Measurements from ENCODE around the gene GMPPB. TPM values are rescaled to one million over a fixed set of nuclear protein-coding genes. Genes with fewer than 3 reads are reported as not detected.

GMPPB gene
- total RNA-seq, 1 donor from 2014 or later = 21.2 TPM

DNA sequence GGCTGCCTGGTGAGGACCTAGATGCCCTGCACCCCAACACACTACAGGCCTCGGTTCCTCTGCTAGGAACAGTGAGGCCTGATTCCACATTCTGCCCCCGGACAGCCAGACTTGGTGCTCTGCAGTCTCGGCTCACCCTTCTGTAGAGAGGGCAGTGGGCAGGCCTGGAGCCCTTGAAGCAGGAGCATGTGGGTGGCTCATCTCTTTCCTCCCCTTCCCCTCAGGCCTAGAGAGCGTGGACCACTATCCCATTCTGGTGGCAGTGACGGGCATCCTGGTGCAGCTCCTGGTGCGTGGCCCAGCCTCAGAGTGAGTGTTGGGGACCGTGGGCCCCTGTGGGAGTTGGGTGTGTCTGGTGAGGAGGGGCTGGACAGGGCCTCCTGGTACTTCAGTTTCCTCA lies 7.6 kb downstream of the GMPPB start:
- peaks cover 16% of the 10 kb centered on the region for H3K9me3 Mint-ChIP-seq (ENCODE audit: unreplicated experiment)
- H3K4me1 Mint-ChIP-seq (ENCODE audit: low read depth, unreplicated experiment) = peaks cover 9% of the 10 kb centered on the region
- H3K36me3 Mint-ChIP-seq (ENCODE audit: unreplicated experiment) = no peaks in the 10 kb centered on the region
- H3K27me3 Mint-ChIP-seq (ENCODE audit: unreplicated experiment) = peaks cover 24% of the 10 kb centered on the region
- no peak overlapping the region for H3K27ac Mint-ChIP-seq (ENCODE audit: unreplicated experiment)
- TF ChIP-seq, protein P1, sequence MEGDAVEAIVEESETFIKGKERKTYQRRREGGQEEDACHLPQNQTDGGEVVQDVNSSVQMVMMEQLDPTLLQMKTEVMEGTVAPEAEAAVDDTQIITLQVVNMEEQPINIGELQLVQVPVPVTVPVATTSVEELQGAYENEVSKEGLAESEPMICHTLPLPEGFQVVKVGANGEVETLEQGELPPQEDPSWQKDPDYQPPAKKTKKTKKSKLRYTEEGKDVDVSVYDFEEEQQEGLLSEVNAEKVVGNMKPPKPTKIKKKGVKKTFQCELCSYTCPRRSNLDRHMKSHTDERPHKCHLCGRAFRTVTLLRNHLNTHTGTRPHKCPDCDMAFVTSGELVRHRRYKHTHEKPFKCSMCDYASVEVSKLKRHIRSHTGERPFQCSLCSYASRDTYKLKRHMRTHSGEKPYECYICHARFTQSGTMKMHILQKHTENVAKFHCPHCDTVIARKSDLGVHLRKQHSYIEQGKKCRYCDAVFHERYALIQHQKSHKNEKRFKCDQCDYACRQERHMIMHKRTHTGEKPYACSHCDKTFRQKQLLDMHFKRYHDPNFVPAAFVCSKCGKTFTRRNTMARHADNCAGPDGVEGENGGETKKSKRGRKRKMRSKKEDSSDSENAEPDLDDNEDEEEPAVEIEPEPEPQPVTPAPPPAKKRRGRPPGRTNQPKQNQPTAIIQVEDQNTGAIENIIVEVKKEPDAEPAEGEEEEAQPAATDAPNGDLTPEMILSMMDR (IDR thresholded peaks at IDR 0.05; ENCODE audit: partially characterized antibody, unreplicated experiment) = no peak
- no peak overlapping the region for H3K4me3 Mint-ChIP-seq (ENCODE audit: unreplicated experiment)
- no peak for DNase-seq

DNA sequence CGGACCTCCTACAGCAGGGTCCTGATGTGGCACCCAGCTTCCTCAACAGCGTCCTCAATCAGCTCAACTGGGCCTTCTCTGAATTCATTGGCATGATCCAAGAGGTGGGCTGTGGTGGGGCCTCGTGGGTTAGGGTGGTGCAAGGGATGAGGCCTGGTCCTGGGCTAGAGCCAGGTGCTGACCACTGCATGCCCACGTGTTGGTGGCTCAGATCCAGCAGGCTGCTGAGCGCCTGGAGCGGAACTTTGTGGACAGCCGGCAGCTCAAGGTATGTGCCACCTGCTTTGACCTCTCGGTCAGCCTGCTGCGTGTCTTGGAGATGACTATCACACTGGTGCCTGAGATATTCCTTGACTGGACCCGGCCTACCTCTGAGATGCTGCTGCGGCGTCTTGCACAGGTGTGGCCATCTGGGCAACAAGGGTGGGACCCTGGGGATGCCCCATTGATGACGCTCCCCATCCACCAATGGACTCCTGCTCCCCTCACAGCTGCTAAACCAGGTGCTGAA lies 8.1 kb downstream of the GMPPB start:
- Mint-ChIP-seq H3K9me3 (ENCODE audit: unreplicated experiment) (peaks cover 11% of the 10 kb centered on the region), H3K4me1 (ENCODE audit: low read depth, unreplicated experiment) (peaks cover 9% of the 10 kb centered on the region), H3K36me3 (ENCODE audit: unreplicated experiment) (no peaks in the 10 kb centered on the region), H3K27me3 (ENCODE audit: unreplicated experiment) (peaks cover 20% of the 10 kb centered on the region), H3K4me3 (ENCODE audit: unreplicated experiment) (no peak overlapping the region), H3K27ac (ENCODE audit: unreplicated experiment) (no peak overlapping the region)
- no peak for DNase-seq
- TF ChIP-seq, protein P1 (IDR thresholded peaks at IDR 0.05; ENCODE audit: partially characterized antibody, unreplicated experiment) = no peak

DNA sequence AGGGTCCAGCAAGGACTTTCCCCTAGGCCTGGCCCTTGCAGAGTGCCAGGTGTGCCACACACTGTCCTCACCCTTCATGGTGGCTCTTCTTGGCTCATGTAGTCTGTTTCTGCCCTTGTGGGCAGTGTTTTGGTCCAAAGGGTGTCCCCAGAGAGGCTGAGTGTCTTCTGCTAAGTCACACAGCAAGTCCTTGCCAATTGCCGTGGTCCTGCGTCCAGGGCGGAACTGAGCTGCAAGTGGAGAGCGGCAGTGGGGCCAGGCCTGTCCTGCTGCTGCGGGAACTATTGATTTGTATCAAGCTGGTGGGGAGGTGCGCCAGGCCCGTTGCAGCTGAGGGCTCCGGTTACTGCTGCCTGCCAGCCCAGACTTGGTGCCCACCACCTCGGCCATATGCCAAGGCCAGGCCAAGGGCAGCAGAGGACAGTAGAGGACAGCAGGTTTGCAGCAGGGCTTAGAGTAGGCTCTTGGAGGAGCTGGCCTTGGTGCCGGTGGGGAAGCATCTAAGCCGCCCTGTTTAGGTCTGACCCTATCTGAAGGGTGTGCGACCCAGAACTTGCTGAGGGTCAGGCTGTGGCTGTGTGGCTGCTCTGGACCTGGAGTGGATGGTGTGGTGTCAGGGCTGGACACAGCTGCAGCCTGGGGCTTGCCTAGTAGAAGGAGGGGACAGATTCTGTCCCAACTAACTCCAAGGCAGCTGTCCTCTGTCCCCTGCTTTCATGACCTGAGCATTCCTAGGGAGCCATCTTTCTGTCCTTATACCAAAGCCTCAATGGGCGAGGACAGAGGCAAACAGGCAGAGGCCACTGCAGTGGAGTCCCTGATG lies 8.8 kb downstream of the GMPPB start:
- no peak overlapping the region for H3K27ac Mint-ChIP-seq (ENCODE audit: unreplicated experiment)
- DNase-seq = no peak
- peaks cover 8% of the 10 kb centered on the region for H3K4me1 Mint-ChIP-seq (ENCODE audit: low read depth, unreplicated experiment)
- H3K27me3 Mint-ChIP-seq (ENCODE audit: unreplicated experiment) = peaks cover 14% of the 10 kb centered on the region
- TF ChIP-seq, protein P1 (IDR thresholded peaks at IDR 0.05; ENCODE audit: partially characterized antibody, unreplicated experiment) = no peak
- peaks cover 8% of the 10 kb centered on the region for H3K9me3 Mint-ChIP-seq (ENCODE audit: unreplicated experiment)
- no peak overlapping the region for H3K4me3 Mint-ChIP-seq (ENCODE audit: unreplicated experiment)
- no peaks in the 10 kb centered on the region for H3K36me3 Mint-ChIP-seq (ENCODE audit: unreplicated experiment)

DNA sequence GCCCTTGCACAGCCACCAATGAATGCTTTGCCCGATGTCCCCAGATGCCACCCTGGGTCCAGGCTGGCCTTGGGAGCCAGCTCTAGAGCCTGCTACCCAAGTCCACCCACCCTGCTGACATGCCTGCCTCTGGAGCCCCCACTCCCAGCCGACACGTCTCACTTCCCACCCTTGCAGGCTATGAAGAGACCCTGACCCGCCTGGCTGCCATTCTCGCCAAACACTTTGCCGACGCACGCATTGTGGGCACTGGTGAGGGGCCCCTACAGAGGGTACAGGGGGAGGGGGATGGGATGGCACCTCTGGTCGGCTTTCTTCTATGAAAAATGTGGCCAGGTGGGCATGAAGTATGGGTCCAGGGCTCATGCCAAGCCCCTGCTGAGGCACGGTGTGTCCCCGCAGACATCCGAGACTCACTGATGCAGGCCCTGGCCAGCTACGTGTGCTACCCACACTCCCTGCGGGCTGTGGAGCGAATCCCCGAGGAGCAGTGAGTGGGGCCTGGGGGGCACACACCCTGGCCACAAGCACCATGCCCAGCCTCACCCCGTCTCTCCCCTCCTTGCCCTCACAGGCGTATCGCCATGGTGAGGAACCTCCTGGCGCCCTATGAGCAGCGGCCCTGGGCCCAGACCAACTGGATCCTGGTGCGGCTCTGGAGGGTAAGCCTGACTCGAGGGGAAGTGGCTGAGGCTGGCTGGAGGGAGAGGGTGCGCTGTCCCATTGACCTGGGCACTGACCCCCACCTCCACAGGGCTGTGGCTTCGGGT lies 10.2 kb downstream of the GMPPB start:
- no peaks in the 10 kb centered on the region for H3K36me3 Mint-ChIP-seq (ENCODE audit: unreplicated experiment)
- H3K4me3 Mint-ChIP-seq (ENCODE audit: unreplicated experiment) = no peak overlapping the region
- H3K27me3 Mint-ChIP-seq (ENCODE audit: unreplicated experiment) = peaks cover 6% of the 10 kb centered on the region
- no peak overlapping the region for H3K27ac Mint-ChIP-seq (ENCODE audit: unreplicated experiment)
- H3K4me1 Mint-ChIP-seq (ENCODE audit: low read depth, unreplicated experiment) = peaks cover 3% of the 10 kb centered on the region
- no peak for DNase-seq
- TF ChIP-seq, protein P1 (IDR thresholded peaks at IDR 0.05; ENCODE audit: partially characterized antibody, unreplicated experiment) = no peak
- H3K9me3 Mint-ChIP-seq (ENCODE audit: unreplicated experiment) = peaks cover 4% of the 10 kb centered on the region
